Thyroid gland (tissue), 4 donors: ENCODE measurements around the gene SEMA4B.

Experiments
- CTCF ChIP-seq, 6 experiments: fragments of 200-600 bp in 3 of 6; fragments of 450-650 bp in 3 of 6; sonication (generic) in 3 of 6; IDR thresholded peaks; one replicate each; pipeline ENCODE4 v1.5.1; 2016 to 2019; ENCODE audit warnings: antibody characterized with exemption in 6 of 6, mild to moderate bottlenecking in 2 of 6, inconsistent platforms in 1 of 6, moderate library complexity in 1 of 6
- POLR2A ChIP-seq, 2 donors: fragments of 450-650 bp; IDR thresholded peaks; one replicate each; pipeline ENCODE4 v1.6.1; 2017; ENCODE audit warnings: antibody characterized with exemption in 2 of 2, mild to moderate bottlenecking in 2 of 2, moderate library complexity in 1 of 2

GRCh38 chr15:90257776-90258175, 56.6 kb downstream of the SEMA4B start:
- no peak for TF ChIP-seq CTCF (IDR thresholded peaks at IDR 0.05)
- no peak for TF ChIP-seq POLR2A (IDR thresholded peaks at IDR 0.05)
